ENCODE data around the gene FARP2. TPM values are rescaled to one million over a fixed set of nuclear protein-coding genes. Genes with fewer than 3 reads are reported as not detected.

FARP2 gene
- total RNA-seq, 1 donor from 2014 or later, result 65.0 TPM

- Histone ChIP-seq H3K4me3 (ENCODE audit: insufficient read depth, low read depth, low read length) (no peak overlapping the region), H3K36me3 (ENCODE audit: insufficient read depth, low read length) (no peaks in the 10 kb centered on the region), H3K9ac (ENCODE audit: low read length) (no peak overlapping the region), H3K79me2 (ENCODE audit: insufficient read depth, low read length) (no peaks in the 10 kb centered on the region), H4K20me1 (ENCODE audit: insufficient read depth, low read length) (no peaks in the 10 kb centered on the region), H3K27me3 (ENCODE audit: insufficient read depth, low read length) (no peaks in the 10 kb centered on the region), H3K4me1 (ENCODE audit: insufficient read depth, low read length) (no peaks in the 10 kb centered on the region), H3K27ac (ENCODE audit: low read depth, low read length) (no peak overlapping the region), H3K9me3 (ENCODE audit: insufficient read depth, low read depth, low read length) (no peaks in the 10 kb centered on the region), H3K4me2 (ENCODE audit: low read length) (no peak overlapping the region), H2AFZ (ENCODE audit: low read depth, low read length) (no peak overlapping the region)
- H3K36me3 Mint-ChIP-seq (ENCODE audit: low read depth, unreplicated experiment), result peaks cover 2% of the 10 kb centered on the region
- TF ChIP-seq CTCF (IDR thresholded peaks at IDR 0.05; ENCODE audit: insufficient read depth, low read depth, low read length) (no peak), EZH2 (IDR thresholded peaks at IDR 0.05; ENCODE audit: insufficient read depth, low read length) (no peak)
- no peaks in the 10 kb centered on the region for H3K27me3 Mint-ChIP-seq (ENCODE audit: low read depth, unreplicated experiment)
- H3K4me1 Mint-ChIP-seq (ENCODE audit: low read depth, unreplicated experiment), result no peaks in the 10 kb centered on the region
- H3K9me3 Mint-ChIP-seq (ENCODE audit: unreplicated experiment), result no peaks in the 10 kb centered on the region
- no peak for FAIRE-seq
- no peak for DNase-seq (ENCODE audit: low read depth)
- H3K27ac Mint-ChIP-seq (ENCODE audit: unreplicated experiment), result no peak overlapping the region
- no peak overlapping the region for H3K4me3 Mint-ChIP-seq (ENCODE audit: unreplicated experiment)
These were observed 98.9 kb downstream of the FARP2 start for GRCh38 chr2:241454837-241455485.

GRCh38 chr2:241456546-241456945, 100.5 kb downstream of the FARP2 start:
- FAIRE-seq (no peak), DNase-seq (ENCODE audit: low read depth) (no peak)
- Mint-ChIP-seq H3K27me3 (ENCODE audit: low read depth, unreplicated experiment) (no peaks in the 10 kb centered on the region), H3K36me3 (ENCODE audit: low read depth, unreplicated experiment) (peaks cover 6% of the 10 kb centered on the region), H3K4me3 (ENCODE audit: unreplicated experiment) (no peak overlapping the region), H3K27ac (ENCODE audit: unreplicated experiment) (peak overlapping the region; percentile 34), H3K4me1 (ENCODE audit: low read depth, unreplicated experiment) (no peaks in the 10 kb centered on the region), H3K9me3 (ENCODE audit: unreplicated experiment) (no peaks in the 10 kb centered on the region)
- H3K4me2 ChIP-seq (ENCODE audit: low read length), result no peak overlapping the region
- no peak overlapping the region for H2AFZ ChIP-seq (ENCODE audit: low read depth, low read length)
- H3K27me3 ChIP-seq (ENCODE audit: insufficient read depth, low read length), result no peaks in the 10 kb centered on the region
- no peaks in the 10 kb centered on the region for H3K36me3 ChIP-seq (ENCODE audit: insufficient read depth, low read length)
- no peak overlapping the region for H3K27ac ChIP-seq (ENCODE audit: low read depth, low read length)
- TF ChIP-seq EZH2 (IDR thresholded peaks at IDR 0.05; ENCODE audit: insufficient read depth, low read length), result no peak
- no peak for TF ChIP-seq CTCF (IDR thresholded peaks at IDR 0.05; ENCODE audit: insufficient read depth, low read depth, low read length)
- no peaks in the 10 kb centered on the region for H3K4me1 ChIP-seq (ENCODE audit: insufficient read depth, low read length)
- H3K79me2 ChIP-seq (ENCODE audit: insufficient read depth, low read length), result no peaks in the 10 kb centered on the region
- H3K9ac ChIP-seq (ENCODE audit: low read length), result no peak overlapping the region
- no peak overlapping the region for H3K4me3 ChIP-seq (ENCODE audit: insufficient read depth, low read depth, low read length)
- H3K9me3 ChIP-seq (ENCODE audit: insufficient read depth, low read depth, low read length), result no peaks in the 10 kb centered on the region
- H4K20me1 ChIP-seq (ENCODE audit: insufficient read depth, low read length), result no peaks in the 10 kb centered on the region

- Mint-ChIP-seq H3K27me3 (ENCODE audit: low read depth, unreplicated experiment) (no peaks in the 10 kb centered on the region), H3K9me3 (ENCODE audit: unreplicated experiment) (no peaks in the 10 kb centered on the region), H3K36me3 (ENCODE audit: low read depth, unreplicated experiment) (peaks cover 8% of the 10 kb centered on the region), H3K4me1 (ENCODE audit: low read depth, unreplicated experiment) (no peaks in the 10 kb centered on the region), H3K27ac (ENCODE audit: unreplicated experiment) (no peak overlapping the region), H3K4me3 (ENCODE audit: unreplicated experiment) (no peak overlapping the region)
- Histone ChIP-seq H3K27me3 (ENCODE audit: insufficient read depth, low read length) (no peaks in the 10 kb centered on the region), H4K20me1 (ENCODE audit: insufficient read depth, low read length) (no peaks in the 10 kb centered on the region), H3K4me2 (ENCODE audit: low read length) (no peak overlapping the region), H3K9me3 (ENCODE audit: insufficient read depth, low read depth, low read length) (no peaks in the 10 kb centered on the region), H3K4me3 (ENCODE audit: insufficient read depth, low read depth, low read length) (no peak overlapping the region), H3K27ac (ENCODE audit: low read depth, low read length) (no peak overlapping the region), H3K9ac (ENCODE audit: low read length) (no peak overlapping the region), H3K4me1 (ENCODE audit: insufficient read depth, low read length) (no peaks in the 10 kb centered on the region), H3K36me3 (ENCODE audit: insufficient read depth, low read length) (no peaks in the 10 kb centered on the region), H2AFZ (ENCODE audit: low read depth, low read length) (no peak overlapping the region), H3K79me2 (ENCODE audit: insufficient read depth, low read length) (no peaks in the 10 kb centered on the region)
- no peak for TF ChIP-seq EZH2 (IDR thresholded peaks at IDR 0.05; ENCODE audit: insufficient read depth, low read length)
- no peak for TF ChIP-seq CTCF (IDR thresholded peaks at IDR 0.05; ENCODE audit: insufficient read depth, low read depth, low read length)
- FAIRE-seq, result no peak
- DNase-seq (ENCODE audit: low read depth), result no peak
These were observed 102.6 kb downstream of the FARP2 start for GRCh38 chr2:241458687-241459086.

Measured in astrocyte (in vitro differentiated cells and primary cell).